ENCODE results near the gene UNK. TPM values are rescaled to one million over a fixed set of nuclear protein-coding genes. Genes with fewer than 3 reads are reported as not detected.
"Not testable (repeated sequence)": the region's sequence is repeated elsewhere in the genome, so short reads cannot be mapped to it uniquely, and the experiment has no call there.

UNK gene
- total RNA-seq, 1 donor from 2014 or later, result 10.9 TPM

DNA sequence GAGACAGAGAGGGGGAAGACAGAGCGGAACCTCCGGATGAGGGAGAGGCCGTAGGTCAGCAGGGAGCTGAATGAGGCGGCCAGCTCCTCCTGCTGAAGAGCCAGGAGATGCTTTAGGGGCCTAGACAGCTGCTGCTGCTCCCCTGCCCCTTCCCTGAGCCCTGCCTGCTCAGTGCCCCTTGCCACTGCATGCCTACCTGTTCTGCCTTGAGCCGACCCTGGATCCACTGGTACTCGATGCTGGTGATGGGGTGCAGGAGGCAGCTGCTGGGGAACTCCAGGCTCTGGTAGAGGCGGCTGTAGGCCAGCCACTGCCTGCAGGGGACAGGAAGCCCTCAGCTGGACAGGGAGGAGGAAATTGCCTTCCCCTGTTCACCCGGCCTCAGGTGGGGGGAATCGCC lies 52.0 kb downstream of the UNK start:
- no peak for DNase-seq

DNA sequence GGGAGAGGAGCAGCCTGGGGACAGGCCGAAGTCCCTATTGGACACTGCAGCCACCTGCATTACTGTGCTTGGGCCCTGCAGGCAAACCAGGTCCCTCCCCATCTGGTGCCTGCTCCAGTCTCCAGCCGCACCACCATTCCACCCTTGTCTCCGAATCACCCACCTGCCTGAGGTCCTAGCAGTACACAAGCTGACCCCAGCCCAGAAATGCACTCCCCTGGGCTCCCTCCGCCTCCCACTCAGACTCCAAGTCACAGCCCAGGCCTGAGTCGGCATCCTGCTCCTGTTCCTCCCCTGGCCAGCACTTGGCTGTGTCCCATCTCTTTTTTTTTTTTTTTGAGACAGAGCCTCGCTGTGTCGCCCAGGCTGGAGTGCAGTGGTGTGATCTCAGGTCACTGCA lies 53.3 kb downstream of the UNK start:
- DNase-seq, result no peak

DNA sequence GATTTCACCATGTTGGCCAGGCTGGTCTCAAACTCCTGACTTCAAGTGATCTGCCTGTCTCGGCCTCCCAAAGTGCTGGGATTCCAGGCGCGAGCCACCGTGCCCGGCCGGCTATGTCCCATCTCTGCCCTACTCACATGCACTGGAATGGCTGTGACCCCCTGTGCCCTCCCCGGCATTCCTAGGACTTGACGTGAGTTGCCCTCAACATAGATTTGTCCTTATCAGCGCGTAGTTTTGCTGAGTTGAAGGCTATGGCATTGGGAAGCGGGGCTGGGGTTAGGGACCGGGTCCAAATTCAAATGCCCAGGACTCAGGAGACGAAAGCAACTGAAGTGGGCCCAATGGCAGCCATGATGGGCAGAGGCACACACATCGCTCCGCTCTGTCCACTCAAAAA lies 53.8 kb downstream of the UNK start:
- DNase-seq, result no peak

DNA sequence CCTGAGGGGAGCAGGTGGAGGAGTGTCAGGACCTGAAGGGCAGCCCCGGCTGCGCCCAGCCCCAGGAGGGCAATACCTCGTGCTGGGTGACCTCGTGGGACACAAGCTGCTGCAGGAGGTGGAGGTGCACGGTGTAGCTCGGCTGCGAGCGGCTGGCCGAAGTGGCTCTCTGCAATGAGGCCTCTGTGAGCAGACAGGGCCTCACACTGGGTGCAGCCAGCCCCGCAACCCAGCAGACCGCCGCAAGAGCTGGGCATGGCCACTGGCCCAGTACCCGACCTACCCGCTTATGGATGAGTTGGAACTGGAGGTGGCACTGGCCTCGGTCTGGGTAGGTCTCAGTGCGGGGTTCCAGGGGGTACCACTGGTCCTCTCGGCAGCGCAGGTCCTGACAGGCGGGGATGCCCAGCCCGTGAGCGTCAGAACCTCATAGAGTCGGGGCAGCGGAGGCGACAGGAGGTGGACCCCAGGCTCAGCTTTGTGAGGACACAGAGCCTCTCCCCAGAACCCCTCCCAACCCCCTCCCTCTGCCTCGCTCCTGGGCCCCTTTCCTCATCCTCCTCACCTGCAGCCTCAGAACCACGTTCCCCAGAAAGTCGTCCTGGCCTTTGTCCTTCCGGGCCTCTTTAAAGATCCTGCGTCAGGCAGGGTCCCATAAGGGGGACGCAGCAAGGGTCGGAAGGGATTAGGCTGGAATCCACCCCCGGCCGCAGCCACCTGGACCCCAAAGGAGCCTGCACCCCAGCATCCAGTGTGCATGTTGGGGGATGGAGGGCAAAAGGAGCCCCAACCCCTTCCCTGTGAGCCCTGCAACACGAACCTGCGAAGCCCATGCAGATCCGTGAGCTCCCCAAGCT lies 55.6 kb downstream of the UNK start:
- DNase-seq, result no peak

DNA sequence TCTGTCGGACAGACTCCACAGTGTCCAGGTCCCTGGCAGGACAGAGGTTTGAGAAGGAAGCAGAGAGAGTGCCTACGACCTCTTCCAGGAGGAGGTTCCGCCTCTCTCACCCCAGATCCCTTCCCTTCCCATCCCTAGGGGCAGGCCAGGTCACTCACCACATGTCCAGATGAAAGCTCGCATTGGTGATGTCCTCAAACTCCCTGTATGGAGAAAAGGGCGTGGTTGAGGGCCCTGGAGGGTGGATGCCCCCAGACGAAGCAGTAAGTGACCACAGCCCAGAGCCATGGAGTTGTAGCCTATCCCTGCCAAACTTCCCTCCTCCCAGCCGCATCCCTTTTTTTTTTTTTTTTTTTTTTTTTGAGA lies 56.2 kb downstream of the UNK start:
- DNase-seq, result no peak

DNA sequence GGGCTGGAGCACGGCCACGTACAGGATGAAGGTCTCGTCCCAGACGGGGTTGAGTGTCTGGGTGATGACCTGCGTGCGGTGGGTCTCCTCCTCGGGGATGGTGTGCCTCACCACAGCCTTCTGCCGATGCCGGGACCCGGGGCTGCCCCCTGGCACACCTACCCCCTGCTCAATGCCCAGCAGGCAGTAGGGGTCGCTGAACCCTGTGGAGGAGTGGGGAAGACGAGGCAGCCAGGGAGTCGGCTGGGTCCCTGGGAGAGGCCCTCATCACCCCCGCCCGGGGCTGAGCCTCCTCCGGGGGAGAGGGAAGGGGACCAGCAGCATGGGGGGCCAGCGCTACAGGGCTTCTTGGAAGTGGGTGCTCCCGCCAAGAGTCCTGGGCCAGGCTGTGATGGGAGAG lies 57.8 kb downstream of the UNK start:
- DNase-seq, result no peak

DNA sequence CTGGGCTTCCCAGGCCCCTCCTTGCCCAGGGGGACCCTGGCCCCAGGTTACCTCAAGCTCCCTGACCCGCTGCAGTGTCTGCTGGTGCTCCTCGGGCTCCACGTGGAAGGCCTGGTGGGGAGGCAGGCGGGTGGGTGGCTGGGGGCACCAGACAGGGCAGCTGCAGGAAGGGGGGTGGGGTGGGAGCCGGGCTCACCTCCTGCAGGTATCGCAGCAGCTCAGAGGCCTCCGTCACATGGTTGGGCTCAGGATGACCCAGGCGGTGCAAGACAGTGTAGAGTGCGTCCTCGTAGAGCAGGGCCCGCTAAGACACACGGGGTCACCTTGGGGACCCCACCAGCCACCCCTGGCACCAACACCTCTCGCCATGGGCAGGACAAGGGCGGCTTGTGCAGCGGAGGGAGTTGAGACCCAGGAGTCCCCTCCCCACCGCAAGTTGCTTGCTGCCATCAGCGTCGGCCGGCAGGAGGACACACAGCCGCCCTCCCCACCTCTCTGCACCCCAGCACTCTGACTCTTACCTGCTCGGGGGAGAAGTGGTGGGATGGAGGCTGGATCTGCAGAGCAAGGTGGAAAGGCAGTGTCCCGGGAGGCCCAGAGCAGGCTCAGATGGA lies 58.5 kb downstream of the UNK start:
- no peak for DNase-seq

DNA sequence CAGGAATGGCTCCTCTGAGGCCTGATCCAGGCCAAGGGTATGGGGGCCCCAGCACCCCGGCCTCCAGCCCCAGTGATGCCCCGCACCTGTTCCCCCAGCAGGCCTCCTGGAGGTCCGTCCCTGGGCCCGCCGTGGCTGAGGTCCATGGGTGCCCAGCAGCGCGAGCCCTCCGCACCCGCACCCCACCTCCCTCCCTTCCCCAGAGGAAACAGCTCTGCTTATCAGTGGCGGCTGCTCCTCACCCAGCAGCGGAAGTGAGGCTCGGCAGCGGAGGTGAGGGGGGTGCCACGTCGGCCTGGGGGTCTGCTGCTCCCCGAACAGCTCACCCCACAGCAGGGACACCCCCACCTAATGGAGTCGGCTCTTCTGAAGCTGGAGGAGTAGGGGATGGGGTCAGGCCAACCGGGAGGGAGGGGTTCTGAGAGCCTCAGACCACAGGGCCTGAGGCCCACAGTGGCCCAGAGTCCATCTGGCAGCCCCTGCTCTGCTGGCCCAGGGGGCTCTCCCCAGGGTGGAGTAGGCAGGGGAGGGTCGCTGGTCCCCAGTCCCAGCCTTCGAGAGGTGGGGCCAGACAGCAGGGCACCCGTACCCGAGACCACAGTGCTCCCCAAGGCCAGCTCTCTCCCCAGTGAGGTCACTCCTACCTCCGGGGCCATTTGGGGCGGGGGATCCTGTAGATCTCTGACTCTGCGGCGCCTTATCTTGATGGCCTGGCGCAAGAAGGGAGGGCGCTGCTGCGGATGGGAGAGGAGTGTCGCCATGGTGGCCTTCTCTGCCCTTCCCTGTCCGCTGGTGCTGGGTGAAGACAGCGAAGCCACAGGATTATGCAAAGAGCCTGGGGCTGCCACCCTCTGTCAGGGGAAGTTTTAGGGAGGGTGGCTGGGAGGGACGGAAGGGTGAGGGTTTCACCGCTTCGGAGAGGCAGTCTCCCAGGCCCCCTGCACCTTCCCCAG lies 59.2 kb downstream of the UNK start, which contains the start of gene UNC13D:
Gene UNC13D (minus strand): TSS at position 828 of the 953 bp plus-strand sequence. CDS start 67 bp downstream, at position 761.
- no peak for DNase-seq

DNA sequence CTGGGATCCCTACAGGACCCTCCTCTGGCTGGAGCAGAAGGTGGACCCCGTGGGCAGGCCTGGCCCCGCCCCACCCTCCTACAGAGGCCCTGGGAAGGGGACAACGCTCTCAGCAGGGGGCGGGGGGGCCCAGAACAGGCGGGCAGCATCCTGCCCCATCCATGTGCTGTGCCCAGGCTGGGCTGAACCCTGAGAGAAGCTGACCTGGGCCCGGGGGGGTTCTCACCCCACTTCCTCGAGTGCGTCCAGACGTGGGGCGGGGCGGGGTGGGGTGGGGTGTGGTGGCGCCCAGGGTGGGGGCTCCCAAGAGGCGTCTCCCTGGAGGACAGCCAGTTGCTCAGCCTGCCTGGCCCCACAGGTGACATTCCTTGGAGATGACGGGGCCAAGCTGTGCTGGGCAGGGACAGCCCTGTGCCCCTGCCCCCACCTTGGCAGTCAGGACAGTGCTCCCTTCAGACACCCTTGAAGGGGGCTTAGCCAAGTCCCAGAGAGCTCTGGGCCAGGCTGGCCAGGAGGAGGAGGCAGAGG lies 60.0 kb downstream of the UNK start:
- no peak for DNase-seq

DNA sequence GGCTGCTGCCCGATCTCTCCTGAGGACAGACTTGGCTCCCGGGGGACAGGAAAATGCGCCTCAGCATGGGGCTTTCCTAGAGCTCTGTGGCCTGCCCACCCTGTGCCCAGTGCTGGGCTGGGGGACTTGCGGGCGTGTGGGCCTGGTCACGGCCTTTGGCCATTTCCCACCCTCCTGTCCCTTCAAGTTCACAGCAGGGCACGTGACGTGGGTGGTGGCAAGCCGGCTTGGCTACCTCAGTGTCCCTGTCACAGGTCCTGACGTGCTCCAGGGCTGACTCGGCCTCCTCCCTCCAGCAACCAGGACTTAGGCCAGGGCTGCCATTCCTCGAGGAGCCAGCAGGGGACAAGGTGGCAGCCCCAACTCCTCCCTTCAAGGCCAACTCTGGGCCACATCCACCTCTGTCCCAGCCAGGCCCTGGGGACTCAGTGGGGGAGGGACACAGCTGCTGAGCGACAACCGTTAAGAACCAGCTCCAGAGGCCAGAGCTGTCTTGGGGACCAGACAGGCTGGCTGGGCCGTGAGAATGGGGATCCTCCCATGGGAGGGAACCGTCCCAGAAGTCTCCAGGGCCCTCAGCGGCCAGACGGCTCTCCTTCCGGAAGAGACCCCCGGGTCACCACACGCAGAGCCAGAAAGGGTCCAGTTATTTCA lies 60.6 kb downstream of the UNK start:
- peak; percentile 83 for DNase-seq

DNA sequence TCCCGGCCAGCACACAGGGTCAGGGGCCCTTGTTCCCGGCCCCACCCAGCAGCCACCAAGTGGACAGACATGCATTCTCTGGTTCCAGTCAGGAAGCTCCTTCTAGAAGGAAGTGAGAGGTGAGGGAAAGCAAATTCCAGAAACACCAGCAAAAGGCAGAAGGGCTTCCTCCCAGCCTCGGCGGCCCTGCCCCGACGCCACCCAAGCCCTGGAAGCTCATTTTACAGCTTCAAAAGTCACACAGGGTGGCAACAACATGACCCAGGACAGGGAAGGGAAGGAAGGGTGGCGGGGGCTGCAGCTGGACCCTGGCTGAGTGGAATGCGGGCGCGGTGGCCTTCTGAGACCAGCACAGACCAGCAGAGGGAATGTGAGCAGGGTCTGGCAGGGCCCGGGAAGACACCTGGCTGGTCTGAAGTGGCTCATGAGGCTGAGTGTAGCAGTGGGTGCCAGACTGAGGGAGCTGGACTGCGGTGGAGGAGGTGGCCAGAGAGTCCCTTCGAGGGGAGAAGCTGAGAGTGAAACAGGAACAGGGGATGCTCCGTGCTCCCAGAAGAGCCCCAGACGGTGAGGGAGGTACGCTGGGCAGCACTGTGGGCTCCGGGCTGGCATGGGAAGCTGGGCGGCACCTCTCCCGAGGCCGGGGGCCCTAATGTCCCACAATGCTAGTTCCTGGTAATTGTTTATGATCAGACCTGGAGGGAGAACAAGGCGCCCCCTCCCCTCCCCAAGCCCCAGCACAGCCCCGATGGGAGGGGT lies 61.5 kb downstream of the UNK start:
- DNase-seq, result peak; percentile 35

DNA sequence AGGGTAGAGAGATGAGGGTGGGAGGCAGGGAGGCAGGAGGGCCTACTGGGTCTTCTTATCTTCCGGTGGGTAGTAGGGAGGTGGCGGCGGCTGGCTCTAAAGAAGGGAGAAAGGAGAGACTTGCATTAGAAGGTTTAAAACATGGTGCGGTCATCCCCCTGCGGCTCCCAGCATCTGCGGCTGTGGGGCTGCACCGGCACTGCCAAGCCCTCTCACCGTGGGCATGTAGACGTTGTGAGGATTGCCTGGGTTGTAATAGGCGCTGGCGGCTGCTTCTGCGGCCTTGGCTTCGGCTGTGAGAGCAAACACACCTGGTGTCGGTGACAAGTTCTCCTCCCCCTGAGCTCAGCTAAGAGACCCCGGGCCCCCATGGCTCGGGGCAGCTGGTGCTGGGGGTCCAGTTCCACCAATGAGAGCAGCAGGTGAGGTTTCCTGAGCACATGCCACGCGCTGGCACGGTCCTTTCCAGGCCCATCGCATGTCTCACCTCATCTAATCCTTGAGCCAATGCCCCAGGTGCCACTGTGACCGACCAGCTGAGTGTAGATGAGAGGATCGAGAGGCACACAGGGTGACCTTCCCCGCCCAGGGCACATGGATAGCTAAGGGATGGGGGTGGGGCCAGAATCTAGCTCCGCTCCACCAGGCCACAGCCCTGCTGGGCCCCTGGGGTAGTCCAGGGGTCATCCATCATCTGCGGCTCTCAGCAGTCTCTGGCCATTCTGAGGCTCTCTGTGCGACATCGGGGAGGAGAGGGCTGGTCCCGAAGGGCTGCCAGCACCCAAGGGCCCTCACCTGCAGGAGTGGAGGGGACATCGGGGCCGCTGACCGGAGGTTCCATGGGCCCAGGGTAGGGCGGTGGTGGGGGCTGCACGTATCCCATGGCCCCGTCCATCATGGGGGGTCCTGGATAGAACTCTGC lies 62.3 kb downstream of the UNK start:
- no peak for DNase-seq

DNA sequence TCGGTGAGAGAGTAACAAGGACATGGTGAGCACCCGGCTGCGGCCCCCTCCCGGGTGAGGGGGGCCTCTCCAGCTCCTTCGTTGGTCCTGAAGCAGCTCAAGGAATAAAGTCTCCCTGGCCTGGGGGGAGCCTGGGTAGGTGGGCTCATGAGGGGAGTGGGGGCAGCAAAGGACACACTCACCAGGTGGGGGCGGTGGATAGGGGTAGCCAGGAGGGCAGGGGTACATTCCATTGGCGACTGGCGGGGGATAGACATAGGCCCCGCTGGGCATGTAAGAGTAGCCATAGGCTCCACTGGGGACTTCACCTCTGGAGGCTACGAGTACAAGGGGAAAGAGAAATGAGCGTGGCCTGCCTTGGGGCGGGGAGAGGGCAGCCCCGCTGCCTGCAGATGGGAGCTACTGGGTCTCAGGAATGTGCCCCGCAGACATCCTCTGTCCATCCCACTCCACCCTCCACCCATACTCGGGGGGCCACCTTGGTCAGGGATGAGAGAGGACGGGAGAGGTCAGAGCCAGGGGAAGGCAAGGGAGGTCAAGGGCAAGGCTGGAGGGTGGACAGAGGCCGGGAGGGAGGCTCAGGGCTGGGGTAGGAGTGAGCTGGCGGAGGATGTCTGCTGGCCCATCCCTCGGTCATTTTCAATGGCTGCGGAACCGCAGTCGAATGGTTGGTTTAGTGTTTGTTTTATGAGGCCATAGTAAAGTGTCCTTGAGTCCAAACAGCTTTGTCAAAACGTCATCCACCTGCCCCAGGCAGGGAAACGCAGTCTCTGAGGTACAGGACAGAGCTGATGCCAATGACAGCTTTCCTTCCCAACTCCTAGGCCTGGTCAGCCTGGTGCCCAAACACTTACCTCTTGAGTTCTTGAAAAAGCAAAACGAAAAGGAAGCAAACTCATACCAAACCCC lies 63.3 kb downstream of the UNK start:
- DNase-seq, result no peak

DNA sequence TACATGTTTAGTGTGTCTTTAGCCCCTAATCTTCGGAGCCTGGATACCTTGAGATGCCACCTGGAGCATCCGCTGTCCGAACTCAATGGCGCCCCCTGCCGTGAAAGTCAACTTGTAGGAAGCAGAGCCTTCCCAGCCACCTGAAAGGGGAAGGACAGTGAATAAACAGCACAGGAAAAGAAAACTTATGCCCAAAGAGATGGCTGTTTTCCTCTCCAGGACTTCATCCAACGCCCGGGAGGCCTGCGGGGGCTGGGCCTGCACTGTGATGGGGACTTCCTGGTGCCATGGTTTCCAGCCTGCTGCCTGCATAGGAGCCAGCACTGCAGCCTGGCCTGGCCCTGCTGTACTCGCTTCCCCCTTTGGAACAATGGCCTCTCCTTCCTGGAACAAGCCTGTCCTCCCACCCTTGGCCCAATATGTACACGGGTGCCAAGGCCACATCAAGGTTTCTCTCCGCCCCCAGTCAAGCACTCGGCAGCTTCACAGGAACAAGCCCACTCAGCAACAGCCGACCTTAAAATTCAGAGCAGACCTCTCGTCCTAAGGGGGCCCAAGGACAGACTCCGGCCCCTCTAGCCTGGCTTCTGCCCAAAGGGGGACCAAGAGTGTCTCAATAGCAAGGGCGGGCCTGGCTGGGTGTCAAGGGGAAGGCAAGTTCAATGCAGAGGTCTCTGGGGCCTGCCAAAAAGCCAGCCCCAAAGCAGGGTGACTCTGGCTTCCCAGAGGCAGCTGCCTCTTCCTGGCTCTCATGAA lies 64.1 kb downstream of the UNK start:
- peak; percentile 79 for DNase-seq

DNA sequence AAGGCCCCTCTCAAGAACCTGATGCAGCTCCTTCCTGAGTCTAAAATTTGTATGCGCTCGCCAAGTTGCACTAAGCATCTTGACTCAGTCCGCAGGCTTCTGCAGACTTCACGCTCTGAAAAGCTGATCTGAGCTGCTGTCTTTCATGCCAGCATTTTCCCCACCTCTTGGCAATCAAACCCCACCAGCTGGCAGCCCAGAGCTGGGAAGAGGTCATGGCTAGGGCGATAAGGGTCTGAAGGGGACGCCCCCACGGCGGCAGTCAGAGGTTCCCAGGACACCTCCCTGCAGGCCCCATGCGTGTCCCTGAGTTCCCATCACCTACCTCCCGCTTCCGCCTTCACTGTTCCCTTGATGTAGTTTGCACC lies 64.7 kb downstream of the UNK start:
- DNase-seq, result peak; percentile 29

DNA sequence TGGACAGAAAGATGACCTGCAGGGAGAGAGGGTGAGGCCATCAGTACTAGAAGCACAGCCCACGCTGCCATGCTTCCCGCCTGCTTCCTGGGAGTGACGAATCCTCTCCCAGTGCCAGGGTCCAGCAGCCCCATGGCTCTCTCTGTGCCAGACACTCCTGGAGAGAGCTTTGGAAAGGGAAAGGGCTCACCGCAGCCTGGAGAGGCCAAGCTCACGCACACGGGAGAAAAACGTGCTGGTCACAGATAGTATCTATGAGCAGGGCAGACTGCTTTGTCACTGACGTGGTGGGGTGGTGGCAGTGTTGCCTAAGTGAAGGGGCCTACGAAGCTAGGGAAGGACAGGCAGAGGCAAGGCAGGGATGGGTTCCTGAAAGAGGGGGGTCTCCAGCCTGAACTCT lies 65.1 kb downstream of the UNK start:
- DNase-seq, result no peak

DNA sequence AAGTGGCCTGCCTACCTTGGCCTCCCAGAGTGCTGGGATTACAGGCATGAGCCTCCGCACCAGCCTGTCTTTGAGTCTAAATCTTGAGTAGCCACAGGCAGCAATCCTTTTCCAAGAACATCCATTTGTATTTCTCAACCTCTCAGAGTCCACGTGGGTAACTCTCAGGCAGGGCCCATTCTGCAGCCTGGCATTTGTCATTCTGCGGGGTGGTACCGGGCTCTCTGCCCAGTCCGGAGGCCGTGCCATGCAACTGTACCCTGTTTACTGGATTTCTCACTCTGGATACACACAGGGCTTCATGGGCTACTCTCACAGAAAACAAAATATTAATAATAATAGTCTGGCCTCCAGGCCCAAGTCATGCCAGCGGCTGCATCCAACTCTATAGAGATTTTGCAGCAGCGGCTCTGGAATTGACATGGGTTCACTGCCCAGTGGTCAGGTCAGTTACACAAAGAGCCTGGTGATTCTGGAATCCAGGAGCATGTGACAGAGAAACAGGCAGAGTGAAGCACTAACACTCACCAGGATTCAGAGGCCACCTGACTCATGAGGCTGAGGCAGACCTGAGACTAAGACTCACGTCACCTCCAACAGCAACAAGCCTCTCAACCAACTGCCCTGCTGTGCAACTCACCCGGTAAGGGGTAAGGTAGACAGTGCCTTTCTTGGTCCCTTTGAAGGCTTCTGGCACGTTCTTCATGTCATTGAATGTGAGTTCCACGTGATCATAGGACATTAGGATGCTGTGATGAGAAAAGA lies 66.5 kb downstream of the UNK start:
- DNase-seq, result no peak

DNA sequence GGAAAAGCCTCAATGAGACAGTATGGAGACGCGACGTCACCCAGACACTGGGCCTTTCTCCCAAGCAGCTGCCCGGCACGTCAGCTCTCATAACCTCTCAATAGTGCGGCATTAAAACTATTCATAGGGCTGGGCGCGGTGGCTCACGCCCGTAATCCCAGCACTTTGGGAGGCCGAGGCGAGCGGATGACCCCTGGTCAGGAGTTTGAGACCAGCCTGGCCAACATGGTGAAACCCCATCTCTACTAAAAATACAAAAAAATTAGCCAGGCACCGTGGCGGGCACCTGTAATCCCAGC lies 67.0 kb downstream of the UNK start:
- DNase-seq, result not testable (repeated sequence)
